GM23248 (cell line): ENCODE results near the gene DUSP16. TPM values are rescaled to one million over a fixed set of nuclear protein-coding genes. Genes with fewer than 3 reads are reported as not detected.

Experiments
- DNase-seq: peaks from one replicate; pipeline ENCODE4 v3.0.0-alpha.2; 2015
- H2AFZ ChIP-seq: fragments of 200-600 bp; sonication (generic); 2 replicates; pipeline ENCODE4 v1.6.1; 2016; ENCODE audit warnings: antibody characterized with exemption
- H3F3A ChIP-seq: fragments of 200-600 bp; sonication (generic); 2 replicates; pipeline ENCODE4 v1.6.1; 2016; ENCODE audit warnings: mild to moderate bottlenecking, antibody characterized with exemption, mixed run types; ENCODE audit not compliant: insufficient read depth
- H3K27ac ChIP-seq: fragments of 200-600 bp; sonication (generic); 2 replicates; pipeline ENCODE4 v1.5.1; 2016; ENCODE audit warnings: mild to moderate bottlenecking
- H3K27me3 ChIP-seq: fragments of 200-600 bp; sonication (generic); replicated peaks from 2 replicates; pipeline ENCODE4 v1.6.1; 2016; ENCODE audit warnings: mild to moderate bottlenecking; ENCODE audit not compliant: insufficient read depth
- H3K36me3 ChIP-seq: fragments of 200-600 bp; sonication (generic); 2 replicates; pipeline ENCODE4 v1.6.1; 2016; ENCODE audit warnings: low read depth, mild to moderate bottlenecking
- H3K4me1 ChIP-seq: fragments of 200-600 bp; sonication (generic); 2 replicates; pipeline ENCODE4 v1.6.1; 2016; ENCODE audit warnings: mild to moderate bottlenecking; ENCODE audit not compliant: insufficient read depth
- H3K4me2 ChIP-seq: fragments of 200-600 bp; sonication (generic); one replicate; pipeline ENCODE4 v1.6.1; 2016; ENCODE audit warnings: mild to moderate bottlenecking; ENCODE audit not compliant: unreplicated experiment
- H3K4me3 ChIP-seq: fragments of 200-600 bp; sonication (generic); 2 replicates; pipeline ENCODE4 v1.5.1; 2016; ENCODE audit warnings: mild to moderate bottlenecking
- H3K79me2 ChIP-seq: fragments of 200-600 bp; sonication (generic); 2 replicates; pipeline ENCODE4 v1.6.1; 2016; ENCODE audit warnings: mild to moderate bottlenecking; ENCODE audit not compliant: insufficient read depth
- H3K9ac ChIP-seq: fragments of 200-600 bp; sonication (generic); 2 replicates; pipeline ENCODE4 v1.6.1; 2016; ENCODE audit warnings: mild to moderate bottlenecking
- H3K9me2 ChIP-seq: fragments of 200-600 bp; sonication (generic); 2 replicates; pipeline ENCODE4 v1.6.1; 2016; ENCODE audit warnings: mixed run types, mild to moderate bottlenecking, moderate library complexity; ENCODE audit not compliant: insufficient read depth
- H3K9me3 ChIP-seq: fragments of 200-600 bp; sonication (generic); one replicate; pipeline ENCODE4 v1.6.1; 2017; ENCODE audit warnings: low read depth
- H4K20me1 ChIP-seq: fragments of 200-600 bp; sonication (generic); 2 replicates; pipeline ENCODE4 v1.6.0; 2016; ENCODE audit not compliant: insufficient read depth
- EZH2 ChIP-seq: fragments of 200-600 bp; sonication (generic); IDR thresholded peaks from 2 replicates; pipeline ENCODE4 v1.6.1; 2018; ENCODE audit warnings: antibody characterized with exemption, mild to moderate bottlenecking; ENCODE audit not compliant: insufficient read depth, poor library complexity, severe bottlenecking
- EZH2phosphoT487 ChIP-seq: fragments of 200-600 bp; sonication (generic); IDR thresholded peaks from 2 replicates; pipeline ENCODE4 v1.6.1; 2018; ENCODE audit warnings: antibody characterized with exemption, moderate library complexity, mild to moderate bottlenecking, low read depth; ENCODE audit not compliant: insufficient read depth
- WGBS, 2 experiments: methylation state at CpG; one replicate each; pipeline ENCODE4 v1.1.6; 2015 to 2017; ENCODE audit warnings: low lambda C conversion rate in 2 of 2, low coverage in 1 of 2; ENCODE audit errors: missing lambda C conversion rate in 2 of 2; 5-methylcytosine and 5-hydroxymethylcytosine counted together
- in situ Hi-C: fragments of 300-500 bp; cut with MboI; formaldehyde crosslinking; loops from 2 replicates; pipeline ENCODE4 v1.15.0; 2020
- polyA plus RNA-seq: library from polyadenylated mRNA; unstranded; fragments of >200 nt; fragmentation: Nextera tagmentation; extraction: Ambion mirVana; gene quantifications from 2 replicates; pipeline ENCODE4 v1.2.1, GENCODE V29; 2016
- total RNA-seq: library from RNA; depleted of rRNA; stranded (reverse); fragments of >200 nt; shearing (Covaris generic); gene quantifications from 2 replicates; pipeline ENCODE4 v1.2.3, GENCODE V29; 2014

The DUSP16 gene
- total and polyA plus RNA-seq, 2 experiments from 2014 or later, result 1.1 to 2.8 TPM

DNA sequence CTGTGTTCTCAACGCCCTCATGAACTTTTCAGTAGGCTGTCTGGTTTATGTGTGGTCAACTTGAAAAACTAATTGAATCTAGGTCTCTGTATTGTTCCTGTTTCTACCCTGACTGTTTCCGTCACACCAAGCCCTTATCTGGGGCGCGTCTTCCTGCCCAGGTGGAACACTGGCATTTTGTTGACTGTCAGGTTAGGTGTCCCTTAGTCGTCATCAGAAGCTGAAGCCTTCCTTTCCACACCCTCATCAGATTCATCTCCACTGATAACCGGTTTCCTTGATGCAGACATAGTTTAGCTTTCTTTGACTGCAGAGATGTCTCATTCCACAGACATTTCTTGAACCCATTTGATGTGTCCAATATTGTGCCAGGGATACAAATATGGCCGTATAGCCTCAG lies 96.5 kb downstream of the DUSP16 start:
- in situ Hi-C loops, result no loop called here
- H3K9me2 ChIP-seq, result no peaks in the 10 kb centered on the region
- no peak overlapping the region for H2AFZ ChIP-seq
- DNase-seq, result no peak
- H3K4me3 ChIP-seq, result no peak overlapping the region
- H3K36me3 ChIP-seq, result no peaks in the 10 kb centered on the region
- WGBS, 2 experiments, result 96 to 98% methylated on average over 7 of the region's 7 CpGs
- no peaks in the 10 kb centered on the region for H3K79me2 ChIP-seq
- no peak overlapping the region for H3K4me2 ChIP-seq
- no peak overlapping the region for H3K27ac ChIP-seq
- no peaks in the 10 kb centered on the region for H3F3A ChIP-seq
- no peak for TF ChIP-seq EZH2
- no peak for TF ChIP-seq EZH2phosphoT487
- H3K4me1 ChIP-seq, result no peaks in the 10 kb centered on the region
- H4K20me1 ChIP-seq, result no peaks in the 10 kb centered on the region
- no peak overlapping the region for H3K9ac ChIP-seq
- no peaks in the 10 kb centered on the region for H3K27me3 ChIP-seq
- H3K9me3 ChIP-seq, result no peaks in the 10 kb centered on the region

DNA sequence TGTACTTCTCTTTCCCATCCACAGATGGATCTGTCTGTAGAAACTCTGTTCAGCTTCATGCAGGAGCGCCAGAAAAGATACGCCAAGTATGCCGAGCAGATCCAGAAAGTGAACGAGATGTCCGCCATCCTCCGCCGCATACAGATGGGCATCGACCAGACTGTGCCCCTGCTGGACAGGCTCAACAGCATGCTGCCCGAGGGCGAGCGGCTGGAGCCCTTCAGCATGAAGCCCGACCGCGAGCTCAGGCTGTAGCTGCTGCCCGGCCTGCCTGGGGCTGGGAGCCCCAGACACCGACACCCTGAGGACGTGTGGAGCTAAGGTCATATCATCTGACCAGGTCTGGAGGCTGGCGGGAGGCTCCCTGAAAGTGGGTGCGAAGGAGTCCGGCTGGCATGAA lies 97.1 kb downstream of the DUSP16 start:
- H3K36me3 ChIP-seq, result no peaks in the 10 kb centered on the region
- H3F3A ChIP-seq, result no peaks in the 10 kb centered on the region
- TF ChIP-seq EZH2phosphoT487 (no peak), EZH2 (no peak)

DNA sequence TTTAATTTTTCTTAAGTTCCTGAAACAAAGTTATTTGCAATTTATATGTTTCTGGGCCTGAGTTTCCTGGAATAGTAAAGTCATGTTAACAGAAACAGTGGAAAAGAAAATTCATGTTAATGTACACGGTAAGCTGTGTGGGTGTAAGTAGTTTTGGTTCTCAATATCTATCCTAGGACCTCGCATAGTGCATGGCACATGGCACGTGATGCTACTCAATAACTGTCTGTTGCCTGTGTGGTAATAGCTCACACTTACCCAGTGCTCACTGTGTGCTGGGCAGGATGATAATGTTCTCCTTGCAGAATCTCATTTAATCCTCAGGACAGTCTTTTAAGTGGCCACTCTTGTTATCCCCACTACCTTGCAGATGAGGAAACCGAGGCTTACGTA lies 100.7 kb downstream of the DUSP16 start:
- TF ChIP-seq EZH2 (no peak), EZH2phosphoT487 (no peak)

More for the DNA sequence above, 97.1 kb downstream of the DUSP16 start:
- DNase-seq, result no peak
- H3K9me2 ChIP-seq, result no peaks in the 10 kb centered on the region
- H4K20me1 ChIP-seq, result no peaks in the 10 kb centered on the region
- no peaks in the 10 kb centered on the region for H3K27me3 ChIP-seq
- no peak overlapping the region for H3K4me2 ChIP-seq
- no peaks in the 10 kb centered on the region for H3K9me3 ChIP-seq
- H3K27ac ChIP-seq, result no peak overlapping the region
- 95 to 96% methylated on average over 20 of the region's 20 CpGs for WGBS, 2 experiments
- no peaks in the 10 kb centered on the region for H3K4me1 ChIP-seq
- H2AFZ ChIP-seq, result no peak overlapping the region
- H3K4me3 ChIP-seq, result no peak overlapping the region
- H3K9ac ChIP-seq, result no peak overlapping the region
- in situ Hi-C loops, result no loop called here
- no peaks in the 10 kb centered on the region for H3K79me2 ChIP-seq

DNA sequence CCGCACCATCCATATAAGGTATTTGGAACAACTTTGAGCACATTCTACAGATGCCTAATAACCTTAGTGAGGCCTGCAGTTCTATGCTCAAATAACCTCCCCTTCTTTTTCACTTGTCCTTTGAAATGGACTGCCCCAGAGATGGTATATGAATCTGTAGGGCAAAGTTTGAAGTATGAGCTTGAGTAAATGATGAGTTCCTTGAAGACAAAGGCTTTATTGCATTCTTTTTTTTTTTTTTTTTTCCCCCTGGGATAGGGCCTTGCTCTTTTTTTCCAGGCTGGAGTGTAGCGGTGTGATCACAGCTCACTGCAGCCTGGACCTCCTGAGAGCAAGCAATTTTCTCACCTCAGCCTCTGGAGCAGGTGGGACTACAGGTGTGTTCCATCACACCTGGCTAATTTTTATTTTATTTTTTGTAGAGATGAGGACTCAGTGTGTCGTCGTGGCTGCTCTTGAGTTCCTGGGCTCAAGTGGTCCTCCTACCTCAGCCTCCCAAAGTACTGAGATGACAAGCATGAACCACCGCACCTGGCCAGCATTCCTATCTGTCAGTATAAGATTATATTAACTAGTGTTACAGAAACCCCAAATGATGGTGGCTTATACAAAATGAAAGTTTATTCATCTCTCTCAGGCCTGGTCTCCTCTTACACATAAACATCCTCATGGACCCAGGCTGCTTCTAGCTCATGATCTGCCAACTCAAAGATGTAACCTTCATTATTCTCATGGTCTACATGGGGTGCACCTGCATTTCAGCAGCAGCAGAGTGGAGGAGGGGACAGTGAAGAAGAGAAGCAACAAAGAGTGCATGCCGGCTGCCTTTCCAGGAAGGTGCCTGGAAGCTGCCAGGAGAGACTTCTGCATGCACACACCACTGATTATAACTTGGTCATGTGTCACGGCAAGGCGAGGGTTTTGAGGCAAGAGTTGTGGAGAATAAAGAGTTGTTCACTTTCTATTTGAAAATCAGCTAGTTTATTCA lies 101.4 kb downstream of the DUSP16 start:
- H3K27ac ChIP-seq, result no peak overlapping the region
- no peak overlapping the region for H2AFZ ChIP-seq
- TF ChIP-seq EZH2phosphoT487, result no peak
- TF ChIP-seq EZH2, result no peak
- peaks cover 5% of the 10 kb centered on the region; the same call in 1 of the 2 replicates for H3K4me1 ChIP-seq
- 94% methylated on average over 8 of the region's 8 CpGs for WGBS, 2 experiments
- H3K27me3 ChIP-seq, result no peaks in the 10 kb centered on the region
- H3K9me3 ChIP-seq, result no peaks in the 10 kb centered on the region
- H3K9ac ChIP-seq, result no peak overlapping the region
- no peaks in the 10 kb centered on the region for H3K9me2 ChIP-seq
- no peaks in the 10 kb centered on the region for H4K20me1 ChIP-seq
- DNase-seq, result no peak
- H3F3A ChIP-seq, result peaks cover 8% of the 10 kb centered on the region; the same call in 1 of the 2 replicates
- in situ Hi-C loops, result no loop called here
- no peaks in the 10 kb centered on the region for H3K36me3 ChIP-seq
- no peak overlapping the region for H3K4me3 ChIP-seq
- H3K79me2 ChIP-seq, result no peaks in the 10 kb centered on the region
- H3K4me2 ChIP-seq, result no peak overlapping the region

More for the DNA sequence above, 100.7 kb downstream of the DUSP16 start:
- no peak overlapping the region for H3K27ac ChIP-seq
- no peak overlapping the region for H2AFZ ChIP-seq
- H3K4me3 ChIP-seq, result no peak overlapping the region
- no peaks in the 10 kb centered on the region for H3K79me2 ChIP-seq
- H3K27me3 ChIP-seq, result no peaks in the 10 kb centered on the region
- DNase-seq, result no peak
- H3K4me2 ChIP-seq, result no peak overlapping the region
- 74 to 76% methylated on average over 5 of the region's 5 CpGs for whole genome bisulfite sequencing, 2 experiments
- no peaks in the 10 kb centered on the region for H3K9me2 ChIP-seq
- H4K20me1 ChIP-seq, result no peaks in the 10 kb centered on the region
- in situ Hi-C loops, result no loop called here
- peaks cover 1% of the 10 kb centered on the region; the same call in 1 of the 2 replicates for H3F3A ChIP-seq
- H3K9ac ChIP-seq, result no peak overlapping the region
- no peaks in the 10 kb centered on the region for H3K36me3 ChIP-seq
- no peaks in the 10 kb centered on the region for H3K9me3 ChIP-seq
- H3K4me1 ChIP-seq, result peaks cover 3% of the 10 kb centered on the region; the same call in 1 of the 2 replicates
